MCF 10A (cell line): Measurements from ENCODE around the gene GNG7. TPM values are rescaled to one million over a fixed set of nuclear protein-coding genes. Genes with fewer than 3 reads are reported as not detected.

ENCODE experiments used
- BruUV-seq: library from RNA; stranded (reverse); fragments of 400-500 nt; replicated peaks from 2 replicates; lab custom pipeline; 2021; lab: Mats Ljungman, UMichigan
- CTCF ChIA-PET: fragments of 300-600 bp; sonication (Branson Sonifier 250); formaldehyde crosslinking; extraction: SDS; loops from one replicate; lab custom pipeline; 2021; ENCODE audit warnings: antibody characterized with exemption, inconsistent platforms; lab: Yijun Ruan, JAX
- POLR2A ChIA-PET: fragments of 300-600, 350-650 bp; sonication (Branson Sonifier 250); formaldehyde crosslinking; extraction: SDS; loops from one replicate; lab custom pipeline; 2020; ENCODE audit warnings: antibody characterized with exemption, inconsistent platforms; lab: Yijun Ruan, JAX
- DNase-seq: peaks from one replicate; pipeline ENCODE4 v3.0.0-alpha.2; 2018; ENCODE audit not compliant: unreplicated experiment
- H3K27ac Mint-ChIP-seq: one replicate; pipeline ENCODE4 v1.8.0; 2022; ENCODE audit warnings: mild to moderate bottlenecking, low read depth, mixed read lengths; ENCODE audit not compliant: unreplicated experiment
- H3K27me3 Mint-ChIP-seq: one replicate; pipeline ENCODE4 v1.8.0; 2022; ENCODE audit warnings: mixed read lengths; ENCODE audit not compliant: insufficient read depth, unreplicated experiment
- H3K36me3 Mint-ChIP-seq: one replicate; pipeline ENCODE4 v1.8.0; 2022; ENCODE audit warnings: mild to moderate bottlenecking, moderate library complexity, mixed read lengths; ENCODE audit not compliant: insufficient read depth, unreplicated experiment
- H3K4me1 Mint-ChIP-seq: one replicate; pipeline ENCODE4 v1.8.0; 2022; ENCODE audit warnings: mixed read lengths; ENCODE audit not compliant: insufficient read depth, unreplicated experiment
- H3K4me3 Mint-ChIP-seq: one replicate; pipeline ENCODE4 v1.8.0; 2022; ENCODE audit warnings: mild to moderate bottlenecking, moderate library complexity, mixed read lengths; ENCODE audit not compliant: unreplicated experiment
- H3K9me3 Mint-ChIP-seq: one replicate; pipeline ENCODE4 v1.8.0; 2022; ENCODE audit warnings: mixed read lengths; ENCODE audit not compliant: unreplicated experiment
- CTCF ChIP-seq: fragments of 200-600 bp; IDR thresholded peaks from one replicate; pipeline ENCODE4 v1.8.0; 2022; ENCODE audit warnings: antibody characterized with exemption, mild to moderate bottlenecking; ENCODE audit not compliant: unreplicated experiment
- intact Hi-C: fragments of 100-400 bp; cut with micrococcal nuclease; formaldehyde crosslinking; loops from 2 replicates; pipeline ENCODE4 v1.14.1; 2022
- total RNA-seq: library from RNA; stranded (reverse); gene quantifications from 2 replicates; pipeline ENCODE4 v1.2.3, GENCODE V29; 2022

GNG7 gene
- total RNA-seq, 1 experiment from 2014 or later, result 0.51 TPM

- CTCF ChIA-PET, result no interaction called here
- no peak for DNase-seq
- intact Hi-C loops, result no loop called here
- POLR2A ChIA-PET, result no interaction called here
- H3K36me3 Mint-ChIP-seq, result peaks cover 7% of the 10 kb centered on the region
- H3K4me3 Mint-ChIP-seq, result no peak overlapping the region
- H3K9me3 Mint-ChIP-seq, result no peaks in the 10 kb centered on the region
- H3K4me1 Mint-ChIP-seq, result no peaks in the 10 kb centered on the region
- TF ChIP-seq CTCF, result no peak
- BruUV-seq, result no TSS peak
- no peak overlapping the region for H3K27ac Mint-ChIP-seq
- no peaks in the 10 kb centered on the region for H3K27me3 Mint-ChIP-seq
These were observed 36.0 kb downstream of the GNG7 start for GRCh38 chr19:2666344-2666994.

- H3K36me3 Mint-ChIP-seq, result peaks cover 7% of the 10 kb centered on the region
- ChIA-PET POLR2A (interaction anchor here (0.7 kb wide), 1 partner anchor 173 kb away, joined by 3 read pairs; no protein-coding TSS in a partner anchor), CTCF (interaction anchor here (0.7 kb wide), 1 partner anchor 118 kb away, joined by 3 read pairs; no protein-coding TSS in a partner anchor)
- no peak for TF ChIP-seq CTCF
- no peak overlapping the region for H3K4me3 Mint-ChIP-seq
- H3K27me3 Mint-ChIP-seq, result no peaks in the 10 kb centered on the region
- intact Hi-C loops, result no loop called here
- no peaks in the 10 kb centered on the region for H3K4me1 Mint-ChIP-seq
- BruUV-seq, result no TSS peak
- no peaks in the 10 kb centered on the region for H3K9me3 Mint-ChIP-seq
- no peak for DNase-seq
- H3K27ac Mint-ChIP-seq, result no peak overlapping the region
These were observed 37.4 kb downstream of the GNG7 start for GRCh38 chr19:2665103-2665502.

- intact Hi-C loops, result no loop called here
- BruUV-seq, result no TSS peak
These were observed 38.4 kb downstream of the GNG7 start for GRCh38 chr19:2663920-2664571.

More at GRCh38 chr19:2663920-2664571, 38.4 kb downstream of the GNG7 start:
- Mint-ChIP-seq H3K27me3 (peaks cover under 1% of the 10 kb centered on the region), H3K4me3 (no peak overlapping the region), H3K27ac (no peak overlapping the region), H3K4me1 (no peaks in the 10 kb centered on the region), H3K36me3 (peaks cover 7% of the 10 kb centered on the region), H3K9me3 (no peaks in the 10 kb centered on the region)
- TF ChIP-seq CTCF, result no peak
- no peak for DNase-seq
- ChIA-PET CTCF (no interaction called here), POLR2A (interaction anchor here (0.7 kb wide), 1 partner anchor 174 kb away, joined by 3 read pairs; no protein-coding TSS in a partner anchor)
